ENCODE data around the gene TTC7B. TPM values are rescaled to one million over a fixed set of nuclear protein-coding genes. Genes with fewer than 3 reads are reported as not detected.

TTC7B gene
- total and polyA plus RNA-seq, 2 of the 8 experiments (the other 6 are each of a cell fraction or from before 2014, with no cell fraction given): 23.7 to 34.0 TPM

DNA sequence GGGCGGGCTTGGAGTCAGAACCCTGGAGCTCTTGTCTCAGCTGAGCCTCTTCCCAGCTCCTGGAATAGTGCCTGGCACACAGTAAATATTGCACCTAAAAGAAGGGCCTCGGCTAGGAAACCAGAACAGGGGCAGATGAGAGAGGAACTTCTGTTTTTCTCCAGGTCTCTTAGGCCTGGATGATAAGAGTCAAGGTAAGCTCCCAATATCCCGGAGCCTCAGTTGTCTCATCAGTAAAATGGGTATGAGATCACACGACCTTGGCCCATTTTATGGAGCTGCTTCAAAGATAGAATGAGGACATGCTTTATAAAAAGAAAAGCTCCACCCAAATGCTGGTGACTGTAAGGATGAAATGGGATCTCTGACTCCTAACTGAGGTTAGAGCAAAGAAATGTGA, 202.2 kb downstream of the TTC7B start:
- no peak overlapping the region for H3K4me3 ChIP-seq (ENCODE audit: extremely low read depth in 1 of 4, insufficient read depth in 2 of 4, low read depth in 3 of 4, low read length in 4 of 4)
- no peak overlapping the region for H2BK12ac ChIP-seq (ENCODE audit: low read depth, low read length)
- no peak overlapping the region for H4K91ac ChIP-seq (replicated peaks; ENCODE audit: insufficient read length, low read length)
- H2AK5ac ChIP-seq (ENCODE audit: low read depth, low read length): no peak overlapping the region
- TF ChIP-seq KDM1A (IDR thresholded peaks at IDR 0.05; ENCODE audit: borderline replicate concordance, low read length) (0 out of 2 replicates have a peak, but pooled peaks have one; percentile 58), NANOG (IDR thresholded peaks at IDR 0.05; ENCODE audit: insufficient read depth, low read depth, low read length, poor library complexity, severe bottlenecking) (no peak)
- FAIRE-seq (no peak), DNase-seq (ENCODE audit: low read depth in 1 of 2, low spot score in 2 of 2) (no peak)
- no peak overlapping the region for H2BK20ac ChIP-seq (ENCODE audit: low read length)
- H2AFZ ChIP-seq (ENCODE audit: low read length): no peak overlapping the region
- no peak overlapping the region for H3K56ac ChIP-seq (replicated peaks; ENCODE audit: insufficient read length, low read depth, low read length)
- H3K9ac ChIP-seq (replicated peaks in 1 of 4; ENCODE audit: extremely low read depth in 1 of 4, low read depth in 3 of 4, low read length in 3 of 4): no peak overlapping the region
- no peaks in the 10 kb centered on the region for H3K36me3 ChIP-seq (ENCODE audit: control insufficient read depth in 2 of 4, insufficient read depth in 4 of 4, low read length in 3 of 4)
- peaks cover 4 to 15% (median 10%) of the 10 kb centered on the region in 4 experiments; a peak in 5 of 7 replicates for H3K4me1 ChIP-seq (replicated peaks in 1 of 4; ENCODE audit: control insufficient read depth in 3 of 4, insufficient read depth in 4 of 4, low read length in 3 of 4)
- WGBS, 2 experiments (ENCODE audit: extremely low coverage in 1 of 2, insufficient coverage in 1 of 2, insufficient read length in 1 of 2, insufficient replicate concordance in 2 of 2, low coverage in 1 of 2, low lambda C conversion rate in 2 of 2, missing lambda C conversion rate in 1 of 2): 81% methylated on average over 4 of the region's 4 CpGs; no CpG with 5 or more reads in 1 of the 2 experiments
- CTCF ChIA-PET (ENCODE audit: partially characterized antibody): interaction anchor here (0.6 to 2.0 kb wide), 6 partner anchors 10 to 1886 kb away, joined by 3 to 9 read pairs (median 3); no protein-coding TSS in a partner anchor
- no peak overlapping the region for H3K23ac ChIP-seq (ENCODE audit: insufficient read length)
- no peak overlapping the region for H3K14ac ChIP-seq (ENCODE audit: insufficient read length)
- no peak overlapping the region for H2BK15ac ChIP-seq (ENCODE audit: low read length)
- H4K20me1 ChIP-seq (replicated peaks in 1 of 2; ENCODE audit: control insufficient read depth in 1 of 2, insufficient read depth in 2 of 2, low read length in 2 of 2): no peaks in the 10 kb centered on the region
- H3K79me2 ChIP-seq (ENCODE audit: control insufficient read depth in 1 of 2, insufficient read depth in 2 of 2, low read length in 2 of 2): no peaks in the 10 kb centered on the region
- no peak overlapping the region for H3K4me2 ChIP-seq (ENCODE audit: insufficient read depth in 1 of 2, low read depth in 2 of 2, low read length in 2 of 2)
- H3K23me2 ChIP-seq (ENCODE audit: low read depth, low read length): no peaks in the 10 kb centered on the region
- POLR2A ChIA-PET (ENCODE audit: partially characterized antibody): interaction anchor here (0.5 to 0.7 kb wide), 2 partner anchors 16 to 94 kb away, joined by 3 to 4 read pairs; no protein-coding TSS in a partner anchor
- no peak overlapping the region for H4K8ac ChIP-seq (ENCODE audit: extremely low read depth, insufficient read depth, low read length)
- H4K5ac ChIP-seq (ENCODE audit: insufficient read length, low read depth, low read length): no peak overlapping the region
- H3K79me1 ChIP-seq (ENCODE audit: low read depth, low read length): no peaks in the 10 kb centered on the region
- no peak overlapping the region for H3K27ac ChIP-seq (ENCODE audit: low read depth, low read length)
- no peak overlapping the region for H2BK5ac ChIP-seq (ENCODE audit: low read depth, low read length)
- H3K4ac ChIP-seq (replicated peaks; ENCODE audit: insufficient read length, low read depth, low read length): peak overlapping the region; percentile 50
- no peaks in the 10 kb centered on the region for H3K9me3 ChIP-seq (ENCODE audit: insufficient read depth in 2 of 2, low read depth in 1 of 2, low read length in 1 of 2)
- H3K18ac ChIP-seq (ENCODE audit: extremely low read depth, low read length): no peak overlapping the region
- no peak overlapping the region for H2BK120ac ChIP-seq (replicated peaks; ENCODE audit: low read depth, low read length)
- no peaks in the 10 kb centered on the region; a peak in 1 of 7 replicates for H3K27me3 ChIP-seq (replicated peaks in 1 of 4; ENCODE audit: control insufficient read depth in 3 of 4, extremely low read depth in 1 of 4, insufficient read depth in 3 of 4, low read length in 3 of 4)
